Ascending aorta (tissue), 2 donors: Measurements from ENCODE around the gene TOM1L2. TPM values are rescaled to one million over a fixed set of nuclear protein-coding genes. Genes with fewer than 3 reads are reported as not detected.
A peak's percentile ranks its signal among the peaks of the same experiment; 100 is the strongest.
"Not testable (repeated sequence)": the region's sequence is repeated elsewhere in the genome, so short reads cannot be mapped to it uniquely, and the experiment has no call there.

ENCODE experiments used
- DNase-seq, 2 donors: peaks; one replicate each; pipeline ENCODE4 v3.0.0-alpha.2; 2019; ENCODE audit warnings: low spot score in 2 of 2
- H3K27ac ChIP-seq, 2 donors: fragments of 200-600 bp; sonication (generic); one replicate each; pipeline ENCODE4 v1.5.1; 2016 to 2017; ENCODE audit warnings: mild to moderate bottlenecking in 1 of 2
- H3K27me3 ChIP-seq: fragments of 200-600 bp; sonication (generic); one replicate; pipeline ENCODE4 v1.5.1; 2017
- H3K36me3 ChIP-seq, 2 donors: fragments of 200-600 bp; sonication (generic); one replicate each; pipeline ENCODE4 v1.5.1; 2016
- H3K4me1 ChIP-seq, 2 donors: fragments of 200-600 bp; sonication (generic); one replicate each; pipeline ENCODE4 v1.5.1; 2016 to 2017; ENCODE audit warnings: mild to moderate bottlenecking in 1 of 2
- H3K4me3 ChIP-seq, 2 donors: fragments of 200-600 bp; sonication (generic); one replicate each; pipeline ENCODE4 v1.5.1; 2016 to 2017; ENCODE audit warnings: mild to moderate bottlenecking in 1 of 2
- H3K9me3 ChIP-seq, 2 donors: fragments of 200-600 bp; sonication (generic); one replicate each; pipeline ENCODE4 v1.5.1; 2016
- intact Hi-C: fragments of 100-400 bp; cut with DNase I; formaldehyde crosslinking; loops from one replicate; pipeline ENCODE4 v1.15.1; 2023
- total RNA-seq: library from RNA; depleted of rRNA; stranded (reverse); fragments of >200 nt; gene quantifications from one replicate; pipeline ENCODE4 v1.1.0, GENCODE V29; 2016
- TF ChIP-seq, protein P1 (sequence below), 3 experiments: fragments of 200-600 bp in 2 of 3; fragments of 450-650 bp in 1 of 3; sonication (generic) in 2 of 3; IDR thresholded peaks; one replicate each; pipeline ENCODE4 v1.5.1; 2016 to 2019; ENCODE audit warnings: antibody characterized with exemption in 3 of 3, mild to moderate bottlenecking in 1 of 3, moderate library complexity in 1 of 3

The TOM1L2 gene
- total RNA-seq, 1 donor from 2014 or later, result 39.0 TPM

DNA sequence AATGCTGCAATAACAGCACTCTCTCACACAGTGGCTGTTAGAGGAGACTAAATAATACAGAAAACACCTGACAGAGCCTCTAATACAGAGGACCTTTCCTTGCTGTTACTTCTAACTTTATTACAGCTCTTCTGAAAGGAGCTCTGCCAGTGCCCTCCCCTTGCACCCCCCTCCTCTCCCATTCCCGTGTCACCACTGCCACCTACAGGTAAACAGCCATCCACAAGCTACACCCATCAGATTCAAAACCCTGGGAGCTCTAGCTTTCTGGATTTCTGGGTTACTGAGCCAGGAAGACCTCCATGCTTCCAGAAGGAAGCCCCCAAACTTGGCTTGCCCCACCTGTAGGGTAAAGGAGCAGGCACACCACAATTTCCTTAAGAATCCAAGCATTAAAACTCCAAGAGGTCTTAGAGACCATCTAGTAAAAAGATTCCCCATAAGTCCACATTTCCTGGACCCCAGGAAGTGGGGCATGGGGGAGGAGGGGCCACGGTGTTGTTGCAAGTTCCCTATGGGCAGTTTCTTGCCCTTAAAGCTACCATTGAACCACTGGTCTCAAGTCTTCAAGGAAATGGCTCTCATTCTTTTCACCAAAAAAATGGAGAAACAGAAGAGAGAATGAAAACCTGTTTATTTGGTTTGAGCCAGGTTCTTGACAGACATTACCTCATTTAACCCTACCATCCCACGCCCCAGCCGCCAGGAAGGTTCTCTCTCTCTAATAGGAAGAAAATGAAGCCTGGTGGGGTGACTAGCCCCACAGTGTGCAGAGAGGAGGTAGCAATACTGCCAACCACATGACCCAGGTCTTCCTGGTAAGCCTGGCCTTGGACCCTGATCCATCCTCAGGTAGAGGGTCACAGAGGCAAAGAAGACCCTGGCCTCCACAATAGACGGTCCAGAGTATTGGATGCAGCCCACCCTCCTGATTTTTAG lies 52.8 kb downstream of the TOM1L2 start:
- intact Hi-C loops, result loop anchor here (1.0 to 5.0 kb wide), 4 partner anchors 42 to 238 kb away; partner anchors contain the start of gene RAI1
- H3K9me3 ChIP-seq, result no peaks in the 10 kb centered on the region

DNA sequence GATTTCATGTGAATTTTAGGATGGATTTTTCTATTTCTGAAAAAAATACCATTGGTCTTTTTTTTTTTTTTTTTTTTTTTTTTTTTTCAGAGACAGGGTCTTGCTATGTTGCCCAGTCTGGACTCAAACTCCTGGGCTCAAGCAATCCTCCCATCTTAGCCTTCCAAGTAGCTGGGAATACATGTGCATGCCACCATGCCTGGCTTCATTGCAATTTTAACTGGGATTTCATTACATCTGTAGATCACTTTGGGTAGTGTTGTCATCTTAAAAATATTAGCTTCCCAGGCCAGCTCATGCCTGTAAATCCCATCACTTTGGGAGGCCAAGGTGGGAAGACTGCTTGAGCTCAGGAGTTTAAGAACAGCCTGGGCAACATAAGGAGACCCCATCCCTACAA lies 54.8 kb downstream of the TOM1L2 start:
- Histone ChIP-seq H3K4me1 (peaks cover 3 to 19% of the 10 kb centered on the region in 2 donors), H3K4me3 (no peak overlapping the region), H3K27ac (no peak overlapping the region), H3K27me3 (no peaks in the 10 kb centered on the region), H3K36me3 (no peaks in the 10 kb centered on the region), H3K9me3 (no peaks in the 10 kb centered on the region)
- intact Hi-C loops, result loop anchor here (5.0 kb wide), 2 partner anchors 40 to 55 kb away; no protein-coding TSS in a partner anchor
- TF ChIP-seq, protein P1, sequence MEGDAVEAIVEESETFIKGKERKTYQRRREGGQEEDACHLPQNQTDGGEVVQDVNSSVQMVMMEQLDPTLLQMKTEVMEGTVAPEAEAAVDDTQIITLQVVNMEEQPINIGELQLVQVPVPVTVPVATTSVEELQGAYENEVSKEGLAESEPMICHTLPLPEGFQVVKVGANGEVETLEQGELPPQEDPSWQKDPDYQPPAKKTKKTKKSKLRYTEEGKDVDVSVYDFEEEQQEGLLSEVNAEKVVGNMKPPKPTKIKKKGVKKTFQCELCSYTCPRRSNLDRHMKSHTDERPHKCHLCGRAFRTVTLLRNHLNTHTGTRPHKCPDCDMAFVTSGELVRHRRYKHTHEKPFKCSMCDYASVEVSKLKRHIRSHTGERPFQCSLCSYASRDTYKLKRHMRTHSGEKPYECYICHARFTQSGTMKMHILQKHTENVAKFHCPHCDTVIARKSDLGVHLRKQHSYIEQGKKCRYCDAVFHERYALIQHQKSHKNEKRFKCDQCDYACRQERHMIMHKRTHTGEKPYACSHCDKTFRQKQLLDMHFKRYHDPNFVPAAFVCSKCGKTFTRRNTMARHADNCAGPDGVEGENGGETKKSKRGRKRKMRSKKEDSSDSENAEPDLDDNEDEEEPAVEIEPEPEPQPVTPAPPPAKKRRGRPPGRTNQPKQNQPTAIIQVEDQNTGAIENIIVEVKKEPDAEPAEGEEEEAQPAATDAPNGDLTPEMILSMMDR (IDR thresholded peaks at IDR 0.05), result no peak
- DNase-seq, result no peak

More for the DNA sequence above, 52.8 kb downstream of the TOM1L2 start:
- Histone ChIP-seq H3K4me3 (no peak overlapping the region), H3K4me1 (peaks cover 3 to 16% of the 10 kb centered on the region in 2 donors), H3K27ac (no peak overlapping the region), H3K27me3 (no peaks in the 10 kb centered on the region), H3K36me3 (no peaks in the 10 kb centered on the region)
- TF ChIP-seq, protein P1 (IDR thresholded peaks at IDR 0.05), result peak; percentile 68 to 81 (median 69)
- peak in 1 of 2 donors; percentile 83 for DNase-seq

DNA sequence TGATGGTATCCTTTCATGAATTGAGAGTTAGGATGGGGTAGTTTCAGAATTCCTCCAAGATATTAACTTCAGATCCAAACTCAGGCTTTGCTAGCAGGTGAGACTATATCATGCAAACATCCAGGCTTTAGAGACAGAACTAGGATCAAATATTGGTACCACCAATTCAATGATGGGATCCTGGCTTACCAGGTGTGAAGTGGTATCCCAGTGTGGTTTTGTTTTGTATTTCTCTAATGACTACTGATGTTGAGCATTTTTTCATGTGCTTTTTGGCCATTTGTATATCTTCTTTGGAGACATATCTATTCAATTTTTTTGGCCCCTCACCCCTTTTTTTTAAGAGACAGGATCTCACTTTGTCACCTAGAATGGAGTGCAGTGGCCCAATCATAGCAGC lies 57.0 kb downstream of the TOM1L2 start:
- H3K4me3 ChIP-seq, result no peak overlapping the region
- H3K36me3 ChIP-seq, result no peaks in the 10 kb centered on the region
- TF ChIP-seq, protein P1 (IDR thresholded peaks at IDR 0.05), result no peak
- H3K9me3 ChIP-seq, result no peaks in the 10 kb centered on the region
- no peak overlapping the region for H3K27ac ChIP-seq
- intact Hi-C loops, result loop anchor here (5.0 kb wide), 2 partner anchors 38 to 53 kb away; no protein-coding TSS in a partner anchor
- no peak for DNase-seq
- no peaks in the 10 kb centered on the region for H3K27me3 ChIP-seq
- peaks cover 0 to 8% of the 10 kb centered on the region in 2 donors for H3K4me1 ChIP-seq

DNA sequence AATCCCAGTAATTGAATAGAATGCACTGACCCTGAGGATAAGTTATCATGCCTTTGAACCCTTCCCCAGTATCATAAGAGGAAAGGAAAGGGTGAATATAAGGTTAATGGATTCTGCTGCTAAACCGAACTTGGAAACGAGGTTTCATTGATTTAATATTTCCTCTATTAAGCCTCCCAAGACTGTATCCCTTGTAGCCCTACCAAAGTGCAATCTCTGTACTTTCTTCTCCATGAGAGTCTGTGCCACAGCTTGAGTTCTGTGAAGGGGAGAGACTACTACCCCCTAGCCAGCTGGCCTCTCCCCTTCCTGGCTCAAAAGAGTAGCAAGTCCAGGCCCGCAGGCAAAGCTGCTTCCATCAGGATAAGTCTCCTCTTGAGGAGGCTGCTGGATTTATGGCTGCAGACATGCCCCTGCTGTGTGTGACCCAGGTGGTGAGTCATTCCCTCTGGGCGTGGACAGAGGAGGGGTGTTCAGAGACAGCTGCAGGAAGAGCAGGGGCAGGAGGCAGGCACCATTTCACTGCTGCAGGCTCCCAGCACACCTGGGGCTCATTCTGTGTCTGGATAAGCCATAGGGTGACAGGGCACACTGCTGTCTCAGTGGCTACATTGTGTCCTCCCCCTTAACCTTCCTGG lies 58.4 kb downstream of the TOM1L2 start:
- peaks cover 0 to 5% of the 10 kb centered on the region in 2 donors for H3K4me1 ChIP-seq
- H3K9me3 ChIP-seq, result no peaks in the 10 kb centered on the region
- intact Hi-C loops, result no loop called here
- no peaks in the 10 kb centered on the region for H3K27me3 ChIP-seq
- H3K4me3 ChIP-seq, result no peak overlapping the region
- TF ChIP-seq, protein P1 (IDR thresholded peaks at IDR 0.05), result no peak
- no peaks in the 10 kb centered on the region for H3K36me3 ChIP-seq
- peak in 1 of 2 donors; percentile 75 for DNase-seq
- no peak overlapping the region for H3K27ac ChIP-seq

DNA sequence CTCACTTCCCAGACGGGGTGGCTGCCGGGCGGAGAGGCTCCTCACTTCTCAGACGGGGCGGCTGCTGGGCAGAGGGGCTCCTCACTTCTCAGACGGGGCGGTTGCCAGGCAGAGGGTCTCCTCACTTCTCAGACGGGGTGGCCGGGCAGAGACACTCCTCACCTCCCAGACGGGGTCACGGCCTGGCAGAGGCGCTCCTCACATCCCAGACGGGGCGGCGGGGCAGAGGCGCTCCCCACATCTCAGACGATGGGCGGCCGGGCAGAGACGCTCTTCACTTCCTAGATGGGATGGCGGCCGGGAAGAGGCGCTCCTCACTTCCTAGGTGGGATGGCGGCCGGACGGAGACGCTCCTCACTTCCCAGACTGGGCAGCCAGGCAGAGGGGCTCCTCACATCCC lies 59.9 kb downstream of the TOM1L2 start:
- H3K4me3 ChIP-seq, H3K36me3 ChIP-seq, DNase-seq, H3K27me3 ChIP-seq, H3K27ac ChIP-seq, H3K9me3 ChIP-seq, H3K4me1 ChIP-seq, intact Hi-C loops: not testable (repeated sequence)
